Activated naive CD4-positive, alpha-beta T cell treated with anti-CD3 and anti-CD28 coated beads, Interleukin-2, amount 50 U/mL, for 24 hours (primary cell): ENCODE measurements around the gene ZW10.

Experiments used
- H3K27ac Mint-ChIP-seq: one replicate; pipeline ENCODE4 v1.8.0; 2021; ENCODE audit warnings: mild to moderate bottlenecking, mixed read lengths
- H3K27me3 Mint-ChIP-seq: one replicate; pipeline ENCODE4 v1.8.0; 2021; ENCODE audit warnings: mixed read lengths
- H3K36me3 Mint-ChIP-seq: one replicate; pipeline ENCODE4 v1.8.0; 2021; ENCODE audit warnings: mixed read lengths
- H3K4me1 Mint-ChIP-seq: one replicate; pipeline ENCODE4 v1.8.0; 2021; ENCODE audit warnings: mixed read lengths
- H3K4me3 Mint-ChIP-seq: one replicate; pipeline ENCODE4 v1.8.0; 2021; ENCODE audit warnings: mild to moderate bottlenecking, mixed read lengths
- H3K9me3 Mint-ChIP-seq: one replicate; pipeline ENCODE4 v1.8.0; 2021; ENCODE audit warnings: mixed read lengths

Gene ZW10

DNA sequence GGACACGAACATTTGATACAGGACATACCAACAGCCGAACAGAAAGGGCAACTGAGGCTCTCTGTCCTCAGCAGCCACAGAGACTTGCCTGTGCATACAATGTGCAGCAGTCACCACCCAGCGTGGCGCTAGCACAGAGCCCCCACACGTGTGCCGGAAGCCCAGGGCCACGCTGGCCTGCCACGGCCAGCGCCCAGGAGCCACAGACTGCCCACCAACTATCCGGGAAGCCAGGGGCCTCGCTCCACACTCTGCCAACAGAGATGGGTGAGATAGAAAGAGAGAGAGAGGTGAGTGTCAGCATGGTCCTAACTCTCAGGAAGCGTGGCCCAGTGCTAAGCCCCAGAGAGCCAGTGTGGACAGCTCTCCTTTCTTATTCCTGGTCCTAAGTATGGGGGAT lies 79.1 kb downstream of the ZW10 start:
- no peaks in the 10 kb centered on the region for H3K27me3 Mint-ChIP-seq
- no peaks in the 10 kb centered on the region for H3K9me3 Mint-ChIP-seq
- H3K27ac Mint-ChIP-seq, result no peak overlapping the region
- no peak overlapping the region for H3K4me3 Mint-ChIP-seq
- H3K4me1 Mint-ChIP-seq, result no peaks in the 10 kb centered on the region
- peaks cover 3% of the 10 kb centered on the region for H3K36me3 Mint-ChIP-seq

DNA sequence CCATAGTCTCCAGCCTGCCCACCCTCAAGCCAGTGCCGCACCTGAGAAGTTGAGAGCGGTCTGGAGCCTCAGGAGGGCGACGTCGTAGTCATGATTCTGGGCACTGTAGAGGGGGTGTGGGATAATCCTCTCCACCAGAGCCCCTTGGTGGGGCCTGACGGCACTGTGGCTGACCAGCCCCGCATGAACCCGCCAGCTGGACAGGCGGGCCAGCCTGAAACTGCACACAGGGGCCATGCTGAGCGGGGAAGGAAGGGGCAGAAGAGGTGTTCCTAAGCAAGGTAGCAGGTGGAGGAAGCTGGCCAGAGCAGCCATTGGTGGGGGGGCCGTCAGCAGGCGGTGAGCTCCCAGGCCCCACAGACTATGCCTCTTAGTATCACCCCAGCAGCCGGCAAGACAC lies 80.5 kb downstream of the ZW10 start:
- Mint-ChIP-seq H3K4me3 (no peak overlapping the region), H3K4me1 (no peaks in the 10 kb centered on the region), H3K27ac (no peak overlapping the region)

DNA sequence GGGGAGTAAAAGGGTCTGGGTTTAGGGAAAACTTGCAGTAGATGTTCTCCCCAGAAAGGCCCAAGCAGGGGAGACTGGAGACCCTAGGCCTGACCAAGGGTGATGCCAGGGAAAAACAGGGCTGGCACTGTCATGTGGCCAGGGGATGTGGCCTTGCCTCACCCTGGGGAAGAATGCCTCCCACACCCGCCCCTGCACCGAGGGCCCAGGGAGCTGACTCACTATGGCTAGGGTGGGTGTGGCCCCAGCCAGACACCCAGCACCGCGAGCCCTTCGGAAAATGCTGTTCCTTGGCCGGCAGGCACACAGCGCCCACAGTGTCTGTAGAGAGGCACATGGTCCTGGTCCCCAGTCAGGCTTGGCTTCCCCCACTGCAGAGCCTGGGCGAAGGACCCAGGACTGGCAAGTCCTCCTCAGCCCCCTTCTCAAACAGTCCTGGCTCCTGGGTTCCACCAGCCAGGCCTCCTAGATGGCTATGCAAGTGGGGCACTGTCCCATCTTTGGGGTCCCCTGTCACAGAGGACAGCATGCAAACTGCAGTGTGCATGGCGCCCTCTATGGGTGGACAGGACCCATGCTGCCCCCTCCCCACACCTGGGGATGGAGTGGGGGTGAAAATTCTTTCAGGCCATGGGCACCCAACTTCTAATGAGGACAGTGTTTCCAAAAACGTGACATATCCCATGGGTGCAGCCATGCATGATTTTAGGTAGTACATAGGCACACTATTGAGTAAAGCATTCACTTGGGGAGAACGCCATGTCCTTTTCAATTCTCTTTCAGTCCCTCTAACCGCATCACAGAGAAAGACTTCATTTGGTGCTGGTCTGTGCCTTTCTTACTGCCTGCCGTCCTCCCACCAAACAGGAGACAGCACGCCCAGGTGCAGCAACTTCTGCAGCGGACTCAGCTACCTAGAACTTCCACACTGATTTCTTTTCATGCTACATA lies 82.6 kb downstream of the ZW10 start:
- Mint-ChIP-seq H3K27ac (no peak overlapping the region), H3K4me3 (no peak overlapping the region), H3K4me1 (no peaks in the 10 kb centered on the region), H3K27me3 (no peaks in the 10 kb centered on the region), H3K9me3 (no peaks in the 10 kb centered on the region), H3K36me3 (peaks cover 2% of the 10 kb centered on the region)

More for the DNA sequence above, 80.5 kb downstream of the ZW10 start:
- H3K27me3 Mint-ChIP-seq, result no peaks in the 10 kb centered on the region
- H3K36me3 Mint-ChIP-seq, result peaks cover 3% of the 10 kb centered on the region
- no peaks in the 10 kb centered on the region for H3K9me3 Mint-ChIP-seq

DNA sequence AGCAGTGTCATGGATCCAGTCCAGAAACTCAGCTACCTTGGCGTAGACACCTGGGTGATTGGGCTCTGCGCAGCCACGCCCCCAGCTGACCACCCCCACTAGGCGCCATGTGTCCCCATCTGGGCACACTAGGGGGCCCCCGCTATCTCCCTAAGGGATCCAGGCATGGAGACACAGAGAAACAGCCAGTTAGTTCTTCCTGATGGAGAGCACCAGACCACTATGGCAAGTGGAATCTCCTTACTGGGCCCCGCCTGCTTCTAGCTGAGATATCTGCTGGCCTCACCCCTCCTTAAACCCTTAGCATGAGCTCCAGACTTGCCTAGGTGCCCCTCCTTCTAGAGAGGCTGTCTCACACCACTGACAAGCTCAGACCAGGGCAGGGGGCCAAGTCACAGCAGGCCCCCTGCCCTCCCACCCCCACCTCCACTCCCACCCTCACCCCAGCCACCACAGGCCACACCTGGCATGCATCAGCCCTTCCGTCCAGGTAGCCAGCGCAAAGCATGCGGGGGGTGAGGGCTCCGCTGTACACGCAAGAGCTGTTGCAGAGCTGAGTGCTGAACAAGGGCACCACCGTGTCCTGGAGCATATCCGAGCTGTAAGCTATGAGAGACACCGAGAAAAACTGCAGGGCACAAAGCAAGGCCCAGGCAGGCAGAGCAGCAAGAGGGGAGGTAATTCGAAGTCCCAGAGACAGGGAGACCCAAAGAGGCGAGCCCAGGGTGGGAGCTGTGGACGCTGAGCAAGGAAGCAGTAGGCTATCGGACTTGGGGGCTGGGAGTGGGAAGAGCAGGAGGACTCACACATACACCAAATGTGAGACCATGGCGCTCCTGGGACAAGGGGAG lies 83.5 kb downstream of the ZW10 start:
- H3K27ac Mint-ChIP-seq, result no peak overlapping the region
- no peaks in the 10 kb centered on the region for H3K9me3 Mint-ChIP-seq
- H3K4me1 Mint-ChIP-seq, result no peaks in the 10 kb centered on the region
- H3K4me3 Mint-ChIP-seq, result no peak overlapping the region
- no peaks in the 10 kb centered on the region for H3K27me3 Mint-ChIP-seq
- no peaks in the 10 kb centered on the region for H3K36me3 Mint-ChIP-seq

DNA sequence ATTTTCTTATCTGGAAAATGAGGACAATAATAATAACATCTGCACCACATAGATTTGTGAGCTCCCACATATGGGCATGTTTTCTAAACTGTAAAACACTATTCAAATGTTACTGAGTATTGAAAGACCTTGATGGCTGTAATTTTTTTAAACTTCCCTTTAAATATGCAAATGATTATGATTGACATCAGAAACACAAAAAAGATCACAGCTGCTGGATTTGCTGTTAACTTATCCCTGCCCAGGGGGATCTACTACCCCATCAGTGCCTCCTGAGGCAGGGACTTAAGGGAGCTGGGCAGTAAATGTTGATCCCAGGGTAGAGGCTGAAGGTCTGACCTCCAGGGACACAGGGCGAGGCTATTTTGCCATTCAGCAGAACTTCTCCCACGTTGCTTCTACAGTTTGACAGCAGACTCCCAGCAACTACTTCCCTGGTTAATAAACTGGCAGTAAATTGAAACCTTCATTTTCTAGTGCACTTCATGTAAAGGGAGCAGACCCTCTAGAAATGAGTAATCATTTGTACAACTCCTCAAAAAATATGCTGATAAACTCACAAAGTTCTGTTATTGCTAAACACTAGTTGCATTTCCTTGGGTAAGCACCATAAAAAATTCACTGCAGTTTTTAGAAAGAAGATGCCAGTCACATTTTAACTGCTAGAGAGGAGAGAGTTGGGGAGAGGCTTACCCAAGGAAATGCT lies 87.7 kb downstream of the ZW10 start:
- Mint-ChIP-seq H3K36me3 (no peaks in the 10 kb centered on the region), H3K4me3 (no peak overlapping the region), H3K27ac (no peak overlapping the region)

DNA sequence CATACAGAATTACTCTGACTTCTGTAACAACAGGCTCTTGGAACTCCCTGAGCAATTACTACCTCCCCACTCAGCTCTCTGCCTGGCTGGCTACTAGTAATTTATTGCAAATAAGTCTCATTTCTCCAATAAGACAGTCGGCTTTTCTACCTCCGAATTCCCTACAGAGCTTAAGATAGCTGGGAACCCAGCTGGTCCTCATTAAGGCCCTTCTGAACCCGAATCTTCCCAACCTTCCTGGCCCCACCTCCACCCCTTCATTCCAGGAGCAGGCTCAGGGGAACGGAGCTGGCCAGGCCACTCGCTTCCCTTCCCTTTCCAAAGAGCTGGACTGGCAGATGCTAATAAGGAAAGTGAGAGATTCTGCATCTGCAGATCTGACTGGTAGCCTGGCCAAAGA lies 89.0 kb downstream of the ZW10 start:
- H3K4me3 Mint-ChIP-seq, result no peak overlapping the region
- H3K4me1 Mint-ChIP-seq, result no peaks in the 10 kb centered on the region
- no peaks in the 10 kb centered on the region for H3K9me3 Mint-ChIP-seq
- H3K27ac Mint-ChIP-seq, result no peak overlapping the region
- peaks cover 1% of the 10 kb centered on the region for H3K27me3 Mint-ChIP-seq
- H3K36me3 Mint-ChIP-seq, result no peaks in the 10 kb centered on the region

More for the DNA sequence above, 87.7 kb downstream of the ZW10 start:
- Mint-ChIP-seq H3K27me3 (peaks cover 1% of the 10 kb centered on the region), H3K9me3 (no peaks in the 10 kb centered on the region), H3K4me1 (no peaks in the 10 kb centered on the region)

DNA sequence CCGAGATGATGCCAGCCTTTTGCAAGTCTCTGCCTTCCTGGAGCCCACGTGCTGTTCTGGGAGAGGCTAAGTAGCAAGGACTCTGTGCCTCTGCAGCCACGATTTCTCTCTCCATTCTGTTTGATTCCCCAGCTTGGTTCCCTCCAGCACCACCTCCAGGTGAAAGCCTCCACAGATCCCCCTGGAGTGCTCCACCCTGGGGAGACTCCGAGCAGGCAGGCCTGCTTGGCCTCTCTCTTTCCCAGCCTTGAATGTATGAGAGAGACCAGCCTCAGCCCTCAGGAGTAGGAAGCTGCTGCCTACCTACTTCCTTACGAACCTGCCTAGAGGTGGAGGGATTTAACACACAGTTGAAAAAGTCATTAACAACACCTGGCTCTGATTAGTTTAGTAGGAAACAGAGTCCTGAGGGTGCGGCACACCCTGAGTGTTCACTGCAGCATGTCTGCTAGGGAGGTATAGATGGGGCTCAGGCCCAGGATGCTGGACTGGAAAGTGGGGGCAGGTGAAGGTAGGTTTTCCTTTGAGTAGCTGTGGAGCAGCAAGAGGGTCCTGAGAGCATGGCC lies 89.9 kb downstream of the ZW10 start:
- Mint-ChIP-seq H3K36me3 (no peaks in the 10 kb centered on the region), H3K4me1 (no peaks in the 10 kb centered on the region), H3K27me3 (peaks cover 1% of the 10 kb centered on the region), H3K9me3 (no peaks in the 10 kb centered on the region), H3K4me3 (no peak overlapping the region), H3K27ac (no peak overlapping the region)
